Left ventricle myocardium inferior (tissue), 1 donor: ENCODE data around the gene HHLA2. TPM values are rescaled to one million over a fixed set of nuclear protein-coding genes. Genes with fewer than 3 reads are reported as not detected.
"Not testable (repeated sequence)": the region's sequence is repeated elsewhere in the genome, so short reads cannot be mapped to it uniquely, and the experiment has no call there.

Source experiments
- DNase-seq: peaks from one replicate; pipeline ENCODE4 v3.0.0-alpha.2; 2020
- H3K27ac ChIP-seq: fragments of 200-600 bp; replicated peaks from 2 replicates; pipeline ENCODE4 v1.8.0; 2021
- H3K27me3 ChIP-seq: fragments of 200-600 bp; 2 replicates; pipeline ENCODE4 v1.8.0; 2021; ENCODE audit warnings: low read depth
- H3K36me3 ChIP-seq: fragments of 200-600 bp; 2 replicates; pipeline ENCODE4 v1.8.0; 2021
- H3K4me1 ChIP-seq: fragments of 200-600 bp; 2 replicates; pipeline ENCODE4 v1.8.0; 2021
- H3K4me3 ChIP-seq: fragments of 200-600 bp; 2 replicates; pipeline ENCODE4 v1.8.0; 2021; ENCODE audit warnings: mild to moderate bottlenecking, moderate library complexity
- H3K9me3 ChIP-seq: fragments of 200-600 bp; replicated peaks from 2 replicates; pipeline ENCODE4 v1.8.0; 2021
- intact Hi-C: fragments of 100-400 bp; cut with micrococcal nuclease; formaldehyde crosslinking; loops from one replicate; pipeline ENCODE4 v1.11.0; 2022
- long read RNA-seq: library from polyadenylated mRNA; unstranded; transcript quantifications from one replicate; pipeline ENCODE4 v2.0.0, GENCODE V29; 2021
- total RNA-seq: library from RNA; stranded (reverse); fragmentation: NEBNext Ultra II Directional; extraction: Animal tissue kit (Norgen Biotek cat#: 25700); gene quantifications from one replicate; pipeline ENCODE4 v1.2.1, GENCODE V29; 2021
- TF ChIP-seq, protein P1 (sequence below): fragments of 200-600 bp; IDR thresholded peaks from 2 replicates; pipeline ENCODE4 v1.8.0; 2021; ENCODE audit warnings: antibody characterized with exemption, mild to moderate bottlenecking, borderline replicate concordance
- donor health status: DM: no; HTN: yes; CAD: no; lungs with severe emphysema.

The HHLA2 gene, protein sequence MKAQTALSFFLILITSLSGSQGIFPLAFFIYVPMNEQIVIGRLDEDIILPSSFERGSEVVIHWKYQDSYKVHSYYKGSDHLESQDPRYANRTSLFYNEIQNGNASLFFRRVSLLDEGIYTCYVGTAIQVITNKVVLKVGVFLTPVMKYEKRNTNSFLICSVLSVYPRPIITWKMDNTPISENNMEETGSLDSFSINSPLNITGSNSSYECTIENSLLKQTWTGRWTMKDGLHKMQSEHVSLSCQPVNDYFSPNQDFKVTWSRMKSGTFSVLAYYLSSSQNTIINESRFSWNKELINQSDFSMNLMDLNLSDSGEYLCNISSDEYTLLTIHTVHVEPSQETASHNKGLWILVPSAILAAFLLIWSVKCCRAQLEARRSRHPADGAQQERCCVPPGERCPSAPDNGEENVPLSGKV
- not detected for total RNA-seq
- long read RNA-seq: 0 reads

DNA sequence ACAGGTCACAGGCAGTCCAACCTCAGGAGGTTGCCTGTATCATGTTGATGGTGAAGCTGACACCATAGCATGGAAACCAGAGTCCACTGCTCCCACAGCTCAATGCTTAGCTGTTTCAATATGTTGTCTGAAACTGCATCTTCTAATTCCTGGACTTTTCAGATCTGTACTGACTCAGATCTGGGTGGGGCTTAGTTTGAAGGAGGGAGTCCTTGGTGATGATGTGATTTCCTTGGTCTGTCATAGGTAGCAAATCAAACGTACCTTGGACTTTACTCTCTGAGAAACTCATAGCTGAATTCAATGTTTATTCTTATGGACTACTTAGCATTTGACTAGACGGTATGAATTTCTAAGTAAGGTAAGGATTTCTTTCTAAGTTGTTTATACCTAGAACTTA lies at the start of gene HHLA2:
Gene HHLA2 (plus strand): TSS at position 310 of the 400 bp plus-strand sequence. CDS start 55,266 bp downstream, outside the sequence.
- no peak for DNase-seq
- no peaks in the 10 kb centered on the region for H3K36me3 ChIP-seq
- intact Hi-C loops: no loop called here
- TF ChIP-seq, protein P1, sequence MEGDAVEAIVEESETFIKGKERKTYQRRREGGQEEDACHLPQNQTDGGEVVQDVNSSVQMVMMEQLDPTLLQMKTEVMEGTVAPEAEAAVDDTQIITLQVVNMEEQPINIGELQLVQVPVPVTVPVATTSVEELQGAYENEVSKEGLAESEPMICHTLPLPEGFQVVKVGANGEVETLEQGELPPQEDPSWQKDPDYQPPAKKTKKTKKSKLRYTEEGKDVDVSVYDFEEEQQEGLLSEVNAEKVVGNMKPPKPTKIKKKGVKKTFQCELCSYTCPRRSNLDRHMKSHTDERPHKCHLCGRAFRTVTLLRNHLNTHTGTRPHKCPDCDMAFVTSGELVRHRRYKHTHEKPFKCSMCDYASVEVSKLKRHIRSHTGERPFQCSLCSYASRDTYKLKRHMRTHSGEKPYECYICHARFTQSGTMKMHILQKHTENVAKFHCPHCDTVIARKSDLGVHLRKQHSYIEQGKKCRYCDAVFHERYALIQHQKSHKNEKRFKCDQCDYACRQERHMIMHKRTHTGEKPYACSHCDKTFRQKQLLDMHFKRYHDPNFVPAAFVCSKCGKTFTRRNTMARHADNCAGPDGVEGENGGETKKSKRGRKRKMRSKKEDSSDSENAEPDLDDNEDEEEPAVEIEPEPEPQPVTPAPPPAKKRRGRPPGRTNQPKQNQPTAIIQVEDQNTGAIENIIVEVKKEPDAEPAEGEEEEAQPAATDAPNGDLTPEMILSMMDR: no peak
- H3K27me3 ChIP-seq: no peaks in the 10 kb centered on the region
- H3K27ac ChIP-seq: no peak within 1 kb of the TSS
- H3K9me3 ChIP-seq: peaks cover 8% of the 10 kb centered on the region
- H3K4me3 ChIP-seq: no peak within 1 kb of the TSS
- peaks cover 9% of the 10 kb centered on the region for H3K4me1 ChIP-seq

DNA sequence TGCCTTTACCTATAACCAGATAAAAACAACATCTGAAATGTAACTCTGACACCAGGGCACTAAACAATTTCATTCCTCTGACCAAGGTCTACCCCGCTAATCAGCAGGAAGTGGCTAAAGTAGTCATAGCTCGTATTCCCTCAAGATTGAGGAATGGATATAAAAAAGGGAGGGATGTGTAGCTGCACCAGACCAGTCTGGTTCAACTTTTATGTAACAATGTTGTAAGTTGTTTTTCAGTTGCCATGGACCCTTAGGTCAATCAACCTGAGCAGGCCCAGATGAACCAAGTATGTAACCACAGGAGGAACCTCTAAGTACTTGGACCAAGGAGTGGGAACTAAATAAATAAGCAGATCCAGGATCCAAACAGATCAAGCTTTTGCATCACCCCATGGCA lies 45.7 kb upstream of the HHLA2 start:
- intact Hi-C loops: no loop called here
- no peaks in the 10 kb centered on the region for H3K36me3 ChIP-seq
- TF ChIP-seq, protein P1: no peak
- DNase-seq: no peak
- H3K27me3 ChIP-seq: no peaks in the 10 kb centered on the region
- no peak overlapping the region for H3K4me3 ChIP-seq
- H3K27ac ChIP-seq: no peak overlapping the region
- H3K9me3 ChIP-seq: no peaks in the 10 kb centered on the region
- H3K4me1 ChIP-seq: no peaks in the 10 kb centered on the region

DNA sequence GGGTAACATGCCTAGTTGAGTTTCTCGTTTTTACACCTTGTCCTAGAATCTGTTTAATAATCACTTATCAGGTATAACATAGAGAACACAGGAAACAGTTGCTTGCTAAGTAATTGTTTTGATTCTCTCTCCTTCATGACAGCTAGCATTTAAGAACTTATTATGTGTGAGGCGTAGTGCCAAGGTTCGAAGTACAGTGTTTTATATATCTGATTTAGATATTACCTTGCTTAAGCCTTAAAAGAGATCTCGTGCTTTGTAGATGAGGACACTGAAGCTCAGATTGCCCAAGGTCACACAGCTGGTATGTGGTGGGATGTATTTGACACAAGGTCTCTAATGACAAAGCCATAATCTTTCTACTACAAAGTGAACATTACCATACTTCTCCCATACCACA lies 45.1 kb upstream of the HHLA2 start:
- H3K36me3 ChIP-seq: no peaks in the 10 kb centered on the region
- no peaks in the 10 kb centered on the region for H3K27me3 ChIP-seq
- TF ChIP-seq, protein P1: no peak
- H3K9me3 ChIP-seq: no peaks in the 10 kb centered on the region
- no peak overlapping the region for H3K27ac ChIP-seq
- DNase-seq: no peak
- H3K4me1 ChIP-seq: no peaks in the 10 kb centered on the region
- intact Hi-C loops: no loop called here
- no peak overlapping the region for H3K4me3 ChIP-seq

DNA sequence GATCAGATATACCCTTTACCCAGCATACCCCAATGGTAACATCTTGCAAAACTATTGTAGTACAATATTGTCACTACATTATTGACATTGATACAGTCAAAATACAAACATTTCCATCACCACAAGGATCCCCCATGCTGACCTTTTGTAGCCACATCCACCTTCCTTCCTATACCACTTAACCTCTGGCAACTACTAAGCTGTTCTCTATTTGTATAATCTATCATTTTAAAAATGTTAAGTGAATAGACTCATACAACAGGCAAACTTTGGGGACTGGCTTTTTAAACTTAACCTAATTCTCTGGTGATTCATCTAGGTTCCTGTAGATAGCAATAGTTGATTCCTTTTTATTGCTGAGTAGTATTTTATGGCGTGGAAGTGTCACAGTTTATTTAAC lies 44.5 kb upstream of the HHLA2 start:
- no peaks in the 10 kb centered on the region for H3K36me3 ChIP-seq
- no peak for DNase-seq
- no peaks in the 10 kb centered on the region for H3K27me3 ChIP-seq
- no peaks in the 10 kb centered on the region for H3K4me1 ChIP-seq
- H3K4me3 ChIP-seq: no peak overlapping the region
- TF ChIP-seq, protein P1: no peak
- intact Hi-C loops: no loop called here
- no peak overlapping the region for H3K27ac ChIP-seq
- no peaks in the 10 kb centered on the region for H3K9me3 ChIP-seq

DNA sequence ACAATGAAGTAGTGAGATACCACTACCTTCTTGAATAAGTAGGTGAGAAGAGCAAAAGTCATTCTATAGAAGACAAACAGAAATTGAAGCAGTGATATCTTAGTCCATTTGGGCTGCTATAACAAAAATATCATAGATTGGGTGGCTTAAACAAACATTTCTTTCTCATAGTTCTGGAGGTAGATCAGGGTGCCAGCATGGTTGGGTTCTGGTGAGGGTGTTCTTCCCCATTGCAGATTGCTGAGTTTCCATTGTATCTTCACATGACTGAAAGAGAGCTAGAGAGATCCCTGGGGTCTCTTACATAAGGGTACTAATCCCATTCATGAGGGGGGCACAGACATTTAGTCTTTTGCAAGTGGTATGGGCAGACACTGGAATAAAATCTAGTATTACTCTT lies 41.2 kb upstream of the HHLA2 start:
- no peak for DNase-seq
- intact Hi-C loops: no loop called here
- Histone ChIP-seq H3K4me1 (no peaks in the 10 kb centered on the region), H3K9me3 (no peaks in the 10 kb centered on the region), H3K27me3 (no peaks in the 10 kb centered on the region), H3K4me3 (no peak overlapping the region), H3K27ac (no peak overlapping the region), H3K36me3 (no peaks in the 10 kb centered on the region)
- TF ChIP-seq, protein P1: no peak

DNA sequence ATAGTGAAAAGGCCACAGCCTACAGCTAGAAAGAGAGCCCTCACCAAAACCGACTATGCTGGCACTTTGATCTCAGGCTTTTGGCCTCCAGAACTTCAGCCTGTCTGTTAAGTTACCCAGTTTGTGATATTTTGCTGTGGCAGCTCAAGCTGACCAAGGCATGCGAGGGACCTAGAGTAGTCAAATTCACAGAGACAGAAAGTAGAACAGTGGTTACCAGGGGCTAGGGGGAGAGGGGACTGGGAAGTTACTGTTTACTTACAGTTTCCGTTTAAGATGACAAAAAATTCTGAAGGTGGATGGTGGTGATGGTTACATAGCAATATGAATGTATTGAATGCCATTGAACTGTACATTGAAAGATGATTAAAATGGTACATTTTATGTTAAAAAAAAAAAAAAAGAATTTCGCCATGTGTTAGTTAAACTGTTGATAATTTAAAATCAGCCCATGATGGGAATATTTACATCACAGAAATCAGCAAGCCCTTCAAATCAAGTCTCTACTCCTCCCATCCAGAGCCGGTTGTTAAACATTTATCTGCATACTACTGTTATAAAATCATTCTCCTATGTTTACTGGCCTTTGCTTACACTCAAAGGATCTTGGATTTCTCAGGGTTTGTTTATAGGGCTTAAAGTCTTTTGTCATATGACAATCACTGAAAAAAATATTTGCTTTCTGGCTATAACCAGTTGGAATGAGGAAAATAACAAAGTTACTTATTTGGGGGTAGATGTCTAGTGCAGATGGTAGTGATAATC lies 31.6 kb upstream of the HHLA2 start:
- intact Hi-C loops, H3K4me3 ChIP-seq, DNase-seq, H3K27me3 ChIP-seq, H3K4me1 ChIP-seq, H3K27ac ChIP-seq, H3K36me3 ChIP-seq, H3K9me3 ChIP-seq: not testable (repeated sequence)

DNA sequence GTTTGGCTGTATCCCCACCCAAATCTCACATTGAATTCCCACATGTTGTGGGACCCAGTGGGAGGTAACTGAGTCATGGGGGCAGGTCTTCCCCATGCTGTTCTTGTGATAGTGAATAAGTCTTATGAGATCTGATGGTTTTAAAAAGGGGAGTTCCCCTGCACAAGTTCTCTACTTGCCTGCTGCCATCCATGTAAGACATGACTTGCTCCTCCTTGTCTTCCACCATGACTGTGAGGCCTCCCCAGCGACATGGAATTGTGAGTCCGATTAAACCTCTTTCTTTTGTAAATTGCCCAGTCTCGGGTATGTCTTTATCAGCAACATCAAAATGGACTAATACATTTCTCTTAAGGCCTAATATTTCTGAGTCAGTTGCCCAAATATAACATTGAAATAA lies 28.1 kb upstream of the HHLA2 start:
- intact Hi-C loops, H3K27me3 ChIP-seq, DNase-seq, H3K27ac ChIP-seq, H3K36me3 ChIP-seq, H3K4me1 ChIP-seq, H3K4me3 ChIP-seq, H3K9me3 ChIP-seq: not testable (repeated sequence)
